Common myeloid progenitor, CD34-positive (primary cell): ENCODE results near the gene OTOGL.
"Not testable (repeated sequence)": the region's sequence is repeated elsewhere in the genome, so short reads cannot be mapped to it uniquely, and the experiment has no call there.

ENCODE experiments used
- CTCF ChIA-PET: fragments of 350-600 bp; sonication (Branson Sonifier 250); formaldehyde crosslinking; loops from one replicate; lab custom pipeline; 2021; ENCODE audit warnings: antibody characterized with exemption; lab: Charles Lee
- POLR2A ChIA-PET: fragments of 350-600 bp; sonication (Branson Sonifier 250); formaldehyde crosslinking; loops from one replicate; lab custom pipeline; 2021; ENCODE audit warnings: antibody characterized with exemption; lab: Charles Lee
- DNase-seq, 3 donors: peaks; one replicate each; pipeline versions ENCODE4 v3.0.0 to v3.0.0-alpha.2; 2013
- H3K27ac ChIP-seq, 2 experiments: 1 replicate in 1 of 2; 2 replicates in 1 of 2; pipeline ENCODE4 v1.7.0; 2013; ENCODE audit warnings: inconsistent platforms in 2 of 2, low read length in 2 of 2, mild to moderate bottlenecking in 2 of 2, low read depth in 1 of 2, moderate library complexity in 1 of 2; ENCODE audit not compliant: severe bottlenecking in 2 of 2, insufficient read depth in 1 of 2, poor library complexity in 1 of 2
- H3K27me3 ChIP-seq, 5 experiments: replicated peaks in 2 of 5; 1 replicate in 3 of 5; 2 replicates in 2 of 5; pipeline versions ENCODE4 v1.6.1 to v1.7.0; 2013; ENCODE audit warnings: low read length in 4 of 5, mild to moderate bottlenecking in 2 of 5, moderate library complexity in 2 of 5, inconsistent platforms in 1 of 5; ENCODE audit not compliant: insufficient read depth in 5 of 5, control insufficient read depth in 4 of 5
- H3K36me3 ChIP-seq, 4 experiments: 1 replicate in 2 of 4; 2 replicates in 2 of 4; pipeline versions ENCODE4 v1.6.1 to v1.7.0; 2013; ENCODE audit warnings: low read length in 3 of 4, control low read depth in 1 of 4, mild to moderate bottlenecking in 1 of 4; ENCODE audit not compliant: control insufficient read depth in 4 of 4, insufficient read depth in 4 of 4
- H3K4me1 ChIP-seq, 4 experiments: 1 replicate in 3 of 4; 2 replicates in 1 of 4; pipeline versions ENCODE4 v1.6.1 to v1.7.1; 2013; ENCODE audit warnings: low read length in 3 of 4, mild to moderate bottlenecking in 3 of 4, control low read depth in 1 of 4, inconsistent platforms in 1 of 4, moderate library complexity in 1 of 4; ENCODE audit not compliant: control insufficient read depth in 4 of 4, insufficient read depth in 4 of 4; ENCODE audit errors: control extremely low read depth in 1 of 4
- H3K4me3 ChIP-seq, 7 experiments: 1 replicate in 4 of 7; 2 replicates in 3 of 7; pipeline versions ENCODE4 v1.5.1 to v1.7.0; 2013; ENCODE audit warnings: mild to moderate bottlenecking in 7 of 7, low read length in 6 of 7, moderate library complexity in 6 of 7, inconsistent platforms in 2 of 7, low read depth in 2 of 7, control low read depth in 1 of 7; ENCODE audit not compliant: insufficient read depth in 4 of 7, control insufficient read depth in 1 of 7; ENCODE audit errors: extremely low read depth in 1 of 7
- H3K9me3 ChIP-seq, 5 experiments: 1 replicate in 4 of 5; 2 replicates in 1 of 5; pipeline versions ENCODE4 v1.6.1 to v1.7.1; 2013; ENCODE audit warnings: low read length in 4 of 5, mild to moderate bottlenecking in 2 of 5, inconsistent platforms in 1 of 5, low read depth in 1 of 5, moderate library complexity in 1 of 5; ENCODE audit not compliant: control insufficient read depth in 4 of 5, insufficient read depth in 2 of 5; ENCODE audit errors: control extremely low read depth in 1 of 5
- WGBS: methylation state at CpG from one replicate; pipeline ENCODE4 v1.1.5; 2013; ENCODE audit not compliant: insufficient coverage; 5-methylcytosine and 5-hydroxymethylcytosine counted together

OTOGL gene

GRCh38 chr12:80218925-80219324 lies 119.6 kb downstream of the OTOGL start:
- H3K27me3 ChIP-seq, DNase-seq, H3K36me3 ChIP-seq, H3K27ac ChIP-seq, H3K4me3 ChIP-seq, H3K9me3 ChIP-seq: not testable (repeated sequence)
- ChIA-PET CTCF (interaction anchor here (1.1 to 1.3 kb wide), 2 partner anchors 12 to 25 kb away, joined by 4 read pairs; no protein-coding TSS in a partner anchor), POLR2A (interaction anchor here (0.7 to 0.9 kb wide), 2 partner anchors 24 to 103 kb away, joined by 3 to 5 read pairs; no protein-coding TSS in a partner anchor)
- H3K4me1 ChIP-seq: peaks cover 4 to 29% (median 15%) of the 10 kb centered on the region in 4 experiments
- WGBS: 100% methylated on average over 2 of the region's 5 CpGs

DNA sequence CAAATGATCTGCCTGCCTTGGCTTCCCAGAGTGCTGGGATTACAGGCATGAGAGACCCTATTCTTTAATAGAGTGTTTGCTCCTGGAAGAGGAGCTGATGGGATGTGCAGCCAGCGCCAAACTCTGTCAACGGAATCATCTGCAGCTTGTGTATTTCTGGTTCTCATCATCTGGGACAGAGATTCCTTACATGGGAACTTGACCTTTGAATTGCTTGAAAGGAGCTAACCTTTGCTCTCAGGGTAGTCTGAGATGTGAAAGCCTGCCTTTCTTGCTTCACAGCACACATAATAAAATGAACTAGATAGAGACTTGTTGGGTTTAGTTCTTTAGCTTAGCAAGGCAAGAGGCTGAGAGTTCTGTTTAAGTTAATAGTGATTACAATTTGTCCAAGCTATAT lies 120.0 kb downstream of the OTOGL start:
- 100% methylated on average over 2 of the region's 2 CpGs for WGBS
- DNase-seq: no peak

DNA sequence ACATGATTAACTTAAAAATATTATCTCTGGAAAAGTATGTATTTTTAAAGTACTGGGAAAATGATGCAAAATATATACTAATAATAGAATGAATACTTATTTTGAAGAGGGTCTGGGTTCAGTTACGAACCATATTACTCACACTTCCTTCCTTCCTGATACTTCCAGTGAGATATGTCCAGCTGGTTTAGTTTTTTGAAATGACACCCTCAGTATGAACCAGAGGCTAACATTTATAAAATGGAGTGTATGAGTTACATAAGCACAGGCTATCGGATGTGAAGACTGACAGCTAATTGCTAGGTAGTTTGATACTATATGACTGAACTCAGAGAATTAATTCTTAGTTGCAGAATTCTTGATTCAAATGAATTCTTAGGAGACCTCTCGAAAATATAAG lies 122.9 kb downstream of the OTOGL start:
- CTCF ChIA-PET: interaction anchor here (0.9 kb wide), 1 partner anchor 10 kb away, joined by 3 read pairs; no protein-coding TSS in a partner anchor

More for the DNA sequence above, 120.0 kb downstream of the OTOGL start:
- Histone ChIP-seq H3K4me1 (peaks cover 4 to 29% (median 15%) of the 10 kb centered on the region in 4 experiments), H3K36me3 (no peaks in the 10 kb centered on the region), H3K9me3 (no peaks in the 10 kb centered on the region), H3K27ac (no peak overlapping the region), H3K4me3 (no peak overlapping the region), H3K27me3 (no peaks in the 10 kb centered on the region)
- ChIA-PET CTCF (interaction anchor here (0.9 to 1.3 kb wide), 3 partner anchors 12 to 57 kb away, joined by 3 to 4 read pairs (median 4); no protein-coding TSS in a partner anchor), POLR2A (interaction anchor here (0.7 to 0.9 kb wide), 2 partner anchors 24 to 102 kb away, joined by 3 to 5 read pairs; no protein-coding TSS in a partner anchor)

GRCh38 chr12:80226576-80226975 lies 127.2 kb downstream of the OTOGL start:
- H3K27me3 ChIP-seq: no peaks in the 10 kb centered on the region
- no CpG with 5 or more reads among the region's 1 CpG for WGBS
- H3K4me3 ChIP-seq: no peak overlapping the region
- peaks cover 8 to 37% (median 20%) of the 10 kb centered on the region in 4 experiments for H3K4me1 ChIP-seq
- H3K27ac ChIP-seq: no peak overlapping the region
- no peaks in the 10 kb centered on the region for H3K9me3 ChIP-seq
- DNase-seq: peak; percentile 16 to 54 (median 34)
- POLR2A ChIA-PET: no interaction called here
- no peaks in the 10 kb centered on the region for H3K36me3 ChIP-seq
- CTCF ChIA-PET: interaction anchor here (0.8 kb wide), 1 partner anchor 8 kb away, joined by 3 read pairs; no protein-coding TSS in a partner anchor

More for the DNA sequence above, 122.9 kb downstream of the OTOGL start:
- POLR2A ChIA-PET: interaction anchor here (0.5 kb wide), 1 partner anchor 538 kb away, joined by 4 read pairs; no protein-coding TSS in a partner anchor
- no peak overlapping the region for H3K4me3 ChIP-seq
- no peak overlapping the region for H3K27ac ChIP-seq
- no peaks in the 10 kb centered on the region for H3K36me3 ChIP-seq
- H3K9me3 ChIP-seq: no peaks in the 10 kb centered on the region
- 100% methylated on average over 1 of the region's 3 CpGs for WGBS
- peaks cover 8 to 40% (median 17%) of the 10 kb centered on the region in 4 experiments for H3K4me1 ChIP-seq
- H3K27me3 ChIP-seq: no peaks in the 10 kb centered on the region
- DNase-seq: peak; percentile 14 to 54 (median 34)

DNA sequence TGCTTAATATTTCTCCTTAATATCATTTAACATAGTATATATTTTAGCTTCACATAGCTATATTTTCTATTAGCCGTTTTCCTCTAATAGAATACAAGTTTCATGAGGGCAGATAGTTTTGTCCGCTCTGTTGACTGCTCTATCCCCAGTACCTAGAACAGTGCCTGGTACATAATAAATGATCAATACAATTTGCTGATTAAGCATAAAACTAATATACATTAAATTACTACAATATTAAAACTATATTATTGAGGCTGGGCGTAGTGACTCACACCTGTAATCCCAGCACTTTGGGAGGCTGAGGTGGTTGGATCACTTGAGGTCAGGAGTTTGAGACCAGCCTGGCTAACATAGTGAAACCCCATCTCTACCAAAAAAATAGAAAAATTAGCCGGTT lies 128.6 kb downstream of the OTOGL start:
- H3K4me3 ChIP-seq, H3K27ac ChIP-seq, POLR2A ChIA-PET, H3K36me3 ChIP-seq, DNase-seq, H3K27me3 ChIP-seq, H3K9me3 ChIP-seq: not testable (repeated sequence)
- WGBS: 100% methylated on average over 1 of the region's 4 CpGs
- peaks cover 3 to 25% (median 11%) of the 10 kb centered on the region in 4 experiments for H3K4me1 ChIP-seq
- CTCF ChIA-PET: interaction anchor here (1.0 kb wide), 1 partner anchor 18 kb away, joined by 3 read pairs; no protein-coding TSS in a partner anchor

DNA sequence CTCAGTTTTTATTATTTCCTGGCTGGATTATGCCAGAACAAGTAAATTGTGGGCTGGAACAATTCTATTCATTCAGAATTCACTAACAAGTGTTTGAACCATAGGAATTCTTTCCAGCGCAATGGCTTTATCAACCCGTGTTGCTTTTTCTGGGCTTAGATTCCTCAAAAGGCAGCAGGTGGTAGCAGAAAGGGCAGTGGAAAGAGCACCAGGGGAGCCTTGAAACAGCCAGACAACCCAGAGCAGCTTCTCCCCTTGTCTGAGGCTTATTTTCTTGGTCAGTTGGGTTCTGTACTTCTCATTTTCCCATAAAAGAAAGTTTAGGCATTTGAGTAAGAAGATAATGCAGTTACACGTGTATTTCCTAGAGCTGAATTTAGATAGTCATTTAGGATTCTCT lies 130.7 kb downstream of the OTOGL start:
- peaks cover 2 to 25% (median 11%) of the 10 kb centered on the region in 4 experiments for H3K4me1 ChIP-seq
- CTCF ChIA-PET: interaction anchor here (1.1 to 1.9 kb wide), 3 partner anchors 26 to 40 kb away, joined by 3 to 6 read pairs (median 4); no protein-coding TSS in a partner anchor
- WGBS: 94% methylated on average over 2 of the region's 3 CpGs

DNA sequence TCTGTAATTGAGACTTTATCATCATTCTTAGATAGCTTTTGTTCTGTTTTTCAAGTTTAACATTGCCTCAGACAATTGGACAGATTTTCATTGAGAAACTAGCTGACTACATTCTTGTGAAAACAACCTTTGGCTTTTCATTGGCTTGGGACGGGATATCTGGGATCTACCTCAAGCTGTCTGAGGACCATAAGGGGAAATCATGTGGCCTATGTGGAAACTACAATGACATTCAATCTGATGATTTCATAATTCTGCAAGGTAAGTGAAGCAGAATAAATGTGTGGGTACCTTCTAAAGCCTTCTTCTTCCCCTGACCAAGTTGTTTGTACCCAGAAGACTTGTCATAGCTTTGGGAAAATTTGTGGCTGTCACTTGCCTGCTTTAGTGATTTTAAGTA lies 133.5 kb downstream of the OTOGL start:
- H3K27ac ChIP-seq: no peak overlapping the region
- no peak for DNase-seq
- H3K4me1 ChIP-seq: peaks cover 0 to 9% (median 4%) of the 10 kb centered on the region in 4 experiments
- no peaks in the 10 kb centered on the region for H3K27me3 ChIP-seq
- ChIA-PET POLR2A (no interaction called here), CTCF (interaction anchor here (1.1 to 1.6 kb wide), 3 partner anchors 10 to 37 kb away, joined by 3 to 4 read pairs (median 3); no protein-coding TSS in a partner anchor)
- no peaks in the 10 kb centered on the region for H3K9me3 ChIP-seq
- no peak overlapping the region for H3K4me3 ChIP-seq
- H3K36me3 ChIP-seq: no peaks in the 10 kb centered on the region
- 90% methylated on average over 1 of the region's 1 CpG for WGBS

More for the DNA sequence above, 130.7 kb downstream of the OTOGL start:
- no peak overlapping the region for H3K4me3 ChIP-seq
- H3K27ac ChIP-seq: no peak overlapping the region
- no peaks in the 10 kb centered on the region for H3K9me3 ChIP-seq
- POLR2A ChIA-PET: no interaction called here
- H3K36me3 ChIP-seq: no peaks in the 10 kb centered on the region
- DNase-seq: no peak
- no peaks in the 10 kb centered on the region for H3K27me3 ChIP-seq
